Activated CD4-positive, alpha-beta T cell treated with anti-CD3 and anti-CD28 coated beads, Interleukin-2, amount 10 ng/mL, durations not matched to agents 24 days and 14 days (primary cell): ENCODE results near the gene LRRC3C. TPM values are rescaled to one million over a fixed set of nuclear protein-coding genes. Genes with fewer than 3 reads are reported as not detected.

Experiments used
- DNase-seq: peaks from one replicate; pipeline ENCODE4 v3.0.0; 2022
- H3K27ac Mint-ChIP-seq: one replicate; pipeline ENCODE4 v1.8.0; 2022; ENCODE audit warnings: mild to moderate bottlenecking, mixed read lengths
- H3K27me3 Mint-ChIP-seq: one replicate; pipeline ENCODE4 v1.8.0; 2022; ENCODE audit warnings: mixed read lengths
- H3K36me3 Mint-ChIP-seq: one replicate; pipeline ENCODE4 v1.8.0; 2022; ENCODE audit warnings: low read depth, mild to moderate bottlenecking, mixed read lengths
- H3K4me1 Mint-ChIP-seq: one replicate; pipeline ENCODE4 v1.8.0; 2021; ENCODE audit warnings: mixed read lengths
- H3K4me3 Mint-ChIP-seq: one replicate; pipeline ENCODE4 v1.8.0; 2022; ENCODE audit warnings: mild to moderate bottlenecking, moderate library complexity, mixed read lengths
- H3K9me3 Mint-ChIP-seq: one replicate; pipeline ENCODE4 v1.8.0; 2021; ENCODE audit warnings: mixed read lengths
- intact Hi-C: fragments of 100-400 bp; cut with micrococcal nuclease; formaldehyde crosslinking; loops from one replicate; pipeline ENCODE4 v1.15.1; 2023
- total RNA-seq: library from RNA; stranded (reverse); gene quantifications from 2 replicates; pipeline ENCODE4 v1.2.3, GENCODE V29; 2022

The LRRC3C gene
- total RNA-seq, 1 donor from 2014 or later, result not detected

GRCh38 chr17:39927929-39928857, 661 bp downstream of the LRRC3C start:
- H3K27ac Mint-ChIP-seq, result peak overlapping the region; percentile 80
- intact Hi-C loops, result loop anchor here (1.0 to 10.0 kb wide), 8 partner anchors 12 to 291 kb away; partner anchors contain the start of genes PGAP3, PSMD3 and STARD3
- peaks cover 3% of the 10 kb centered on the region for H3K27me3 Mint-ChIP-seq
- H3K4me1 Mint-ChIP-seq, result peaks cover 42% of the 10 kb centered on the region
- no peak for DNase-seq
- peak overlapping the region; percentile 88 for H3K4me3 Mint-ChIP-seq
- peaks cover 10% of the 10 kb centered on the region for H3K36me3 Mint-ChIP-seq
- H3K9me3 Mint-ChIP-seq, result no peaks in the 10 kb centered on the region

GRCh38 chr17:39928858-39929645, 1.5 kb downstream of the LRRC3C start:
- H3K4me3 Mint-ChIP-seq, result peak overlapping the region; percentile 5

GRCh38 chr17:39929646-39930407, 2.3 kb downstream of the LRRC3C start:
- H3K4me3 Mint-ChIP-seq, result no peak overlapping the region
- intact Hi-C loops, result loop anchor here (5.0 to 10.0 kb wide), 5 partner anchors 138 to 293 kb away; partner anchors contain the start of genes PGAP3 and STARD3

More at GRCh38 chr17:39928858-39929645, 1.5 kb downstream of the LRRC3C start:
- intact Hi-C loops, result loop anchor here (5.0 to 10.0 kb wide), 5 partner anchors 137 to 292 kb away; partner anchors contain the start of genes PGAP3 and STARD3
- Mint-ChIP-seq H3K9me3 (no peaks in the 10 kb centered on the region), H3K27ac (no peak overlapping the region), H3K27me3 (peaks cover 3% of the 10 kb centered on the region), H3K36me3 (peaks cover 5% of the 10 kb centered on the region), H3K4me1 (peaks cover 37% of the 10 kb centered on the region)
- DNase-seq, result no peak

GRCh38 chr17:39933912-39934311, 6.4 kb downstream of the LRRC3C start:
- H3K4me3 Mint-ChIP-seq, result no peak overlapping the region
- peaks cover 8% of the 10 kb centered on the region for H3K4me1 Mint-ChIP-seq
- DNase-seq, result no peak
- peaks cover 3% of the 10 kb centered on the region for H3K27me3 Mint-ChIP-seq
- no peak overlapping the region for H3K27ac Mint-ChIP-seq
- H3K9me3 Mint-ChIP-seq, result no peaks in the 10 kb centered on the region
- intact Hi-C loops, result no loop called here
- H3K36me3 Mint-ChIP-seq, result no peaks in the 10 kb centered on the region

More at GRCh38 chr17:39929646-39930407, 2.3 kb downstream of the LRRC3C start:
- Mint-ChIP-seq H3K27ac (no peak overlapping the region), H3K36me3 (no peaks in the 10 kb centered on the region), H3K27me3 (peaks cover 3% of the 10 kb centered on the region), H3K9me3 (no peaks in the 10 kb centered on the region), H3K4me1 (peaks cover 30% of the 10 kb centered on the region)
- no peak for DNase-seq

- H3K36me3 Mint-ChIP-seq, result no peaks in the 10 kb centered on the region
- H3K9me3 Mint-ChIP-seq, result no peaks in the 10 kb centered on the region
- intact Hi-C loops, result no loop called here
Measured at GRCh38 chr17:39934324-39934723, 6.8 kb downstream of the LRRC3C start.

GRCh38 chr17:39935909-39936308, 8.4 kb downstream of the LRRC3C start:
- H3K27me3 Mint-ChIP-seq, result peaks cover 3% of the 10 kb centered on the region
- peaks cover 19% of the 10 kb centered on the region for H3K4me1 Mint-ChIP-seq
- H3K9me3 Mint-ChIP-seq, result no peaks in the 10 kb centered on the region
- no peak overlapping the region for H3K4me3 Mint-ChIP-seq
- H3K36me3 Mint-ChIP-seq, result no peaks in the 10 kb centered on the region
- DNase-seq, result no peak
- H3K27ac Mint-ChIP-seq, result no peak overlapping the region
- intact Hi-C loops, result no loop called here

More at GRCh38 chr17:39934324-39934723, 6.8 kb downstream of the LRRC3C start:
- H3K4me1 Mint-ChIP-seq, result peaks cover 12% of the 10 kb centered on the region
- no peak overlapping the region for H3K27ac Mint-ChIP-seq
- DNase-seq, result no peak
- H3K27me3 Mint-ChIP-seq, result peaks cover 3% of the 10 kb centered on the region
- no peak overlapping the region for H3K4me3 Mint-ChIP-seq

GRCh38 chr17:39937447-39937846, 9.9 kb downstream of the LRRC3C start:
- intact Hi-C loops, result no loop called here

DNA sequence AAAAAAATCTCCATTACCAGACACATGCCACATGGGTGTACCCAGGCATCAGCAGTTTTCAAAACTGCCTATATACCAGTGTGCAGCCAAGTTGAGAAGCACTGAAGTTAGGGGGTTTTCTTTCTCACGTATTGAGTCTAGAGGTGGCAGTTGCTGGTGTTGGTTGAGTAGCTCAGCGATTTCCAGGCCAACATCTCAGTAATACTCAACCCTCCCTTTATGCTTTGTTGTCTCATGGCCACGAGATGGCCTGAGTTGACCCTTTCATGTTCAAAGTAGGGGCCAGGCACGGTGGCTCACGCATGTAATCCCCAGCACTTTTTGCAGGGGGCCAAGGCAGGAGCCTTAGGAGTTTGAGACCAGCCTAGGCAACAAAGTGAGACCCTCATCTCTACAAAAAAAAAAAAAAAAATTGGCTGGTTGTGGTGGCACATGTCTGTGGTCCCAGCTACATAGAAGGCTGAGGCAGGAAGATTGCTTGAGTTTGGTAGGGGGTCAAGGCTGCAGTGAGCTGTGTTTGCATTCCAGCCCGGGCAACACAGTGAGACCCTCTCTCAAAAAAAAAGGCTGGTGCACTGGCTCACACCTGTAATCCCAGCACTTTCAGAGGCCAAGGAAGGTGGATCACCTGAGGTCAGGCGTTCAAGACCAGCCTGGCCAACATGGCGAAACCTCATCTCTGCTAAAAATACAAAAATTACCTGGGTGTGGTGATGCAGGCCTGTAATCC, 10.8 kb downstream of the LRRC3C start:
- Mint-ChIP-seq H3K27ac (no peak overlapping the region), H3K9me3 (no peaks in the 10 kb centered on the region), H3K27me3 (no peaks in the 10 kb centered on the region), H3K4me1 (peaks cover 20% of the 10 kb centered on the region), H3K36me3 (no peaks in the 10 kb centered on the region), H3K4me3 (no peak overlapping the region)
- intact Hi-C loops, result no loop called here
- no peak for DNase-seq

More at GRCh38 chr17:39937447-39937846, 9.9 kb downstream of the LRRC3C start:
- DNase-seq, result no peak
- peaks cover 3% of the 10 kb centered on the region for H3K27me3 Mint-ChIP-seq
- no peak overlapping the region for H3K4me3 Mint-ChIP-seq
- H3K4me1 Mint-ChIP-seq, result peaks cover 22% of the 10 kb centered on the region
- H3K27ac Mint-ChIP-seq, result no peak overlapping the region
- H3K9me3 Mint-ChIP-seq, result no peaks in the 10 kb centered on the region
- H3K36me3 Mint-ChIP-seq, result no peaks in the 10 kb centered on the region

DNA sequence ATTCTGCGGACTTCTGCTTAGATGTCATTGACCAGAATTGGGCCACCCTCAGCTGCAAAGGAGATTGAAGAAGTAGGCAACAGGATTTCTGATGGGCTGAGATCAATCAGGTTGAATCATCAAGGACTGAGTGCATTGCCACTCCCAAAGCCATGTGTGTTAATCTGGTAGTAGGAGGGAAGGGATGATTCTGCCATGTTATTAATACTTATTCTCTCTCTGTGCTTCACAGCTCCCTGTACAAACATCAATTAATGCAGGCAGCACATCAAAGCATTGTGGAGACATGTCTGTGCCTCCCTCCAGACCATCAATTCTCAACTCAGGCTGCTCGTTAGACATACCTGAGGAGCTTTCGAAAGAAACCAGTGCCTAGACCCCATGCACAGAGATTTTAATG, 11.6 kb downstream of the LRRC3C start:
- Mint-ChIP-seq H3K27me3 (no peaks in the 10 kb centered on the region), H3K9me3 (no peaks in the 10 kb centered on the region), H3K4me1 (peaks cover 20% of the 10 kb centered on the region), H3K4me3 (no peak overlapping the region), H3K27ac (peak overlapping the region; percentile 85), H3K36me3 (no peaks in the 10 kb centered on the region)
- intact Hi-C loops, result no loop called here
- no peak for DNase-seq

GRCh38 chr17:39939588-39940419, 12.3 kb downstream of the LRRC3C start:
- peak; percentile 89 for DNase-seq
- intact Hi-C loops, result loop anchor here (1.0 kb wide), 1 partner anchor 13 kb away; the partner anchor contains the start of genes LRRC3C and ORMDL3
- no peaks in the 10 kb centered on the region for H3K9me3 Mint-ChIP-seq
- H3K4me1 Mint-ChIP-seq, result peaks cover 20% of the 10 kb centered on the region
- no peaks in the 10 kb centered on the region for H3K27me3 Mint-ChIP-seq
- peak overlapping the region; percentile 61 for H3K4me3 Mint-ChIP-seq
- H3K27ac Mint-ChIP-seq, result peak overlapping the region; percentile 85
- H3K36me3 Mint-ChIP-seq, result no peaks in the 10 kb centered on the region

DNA sequence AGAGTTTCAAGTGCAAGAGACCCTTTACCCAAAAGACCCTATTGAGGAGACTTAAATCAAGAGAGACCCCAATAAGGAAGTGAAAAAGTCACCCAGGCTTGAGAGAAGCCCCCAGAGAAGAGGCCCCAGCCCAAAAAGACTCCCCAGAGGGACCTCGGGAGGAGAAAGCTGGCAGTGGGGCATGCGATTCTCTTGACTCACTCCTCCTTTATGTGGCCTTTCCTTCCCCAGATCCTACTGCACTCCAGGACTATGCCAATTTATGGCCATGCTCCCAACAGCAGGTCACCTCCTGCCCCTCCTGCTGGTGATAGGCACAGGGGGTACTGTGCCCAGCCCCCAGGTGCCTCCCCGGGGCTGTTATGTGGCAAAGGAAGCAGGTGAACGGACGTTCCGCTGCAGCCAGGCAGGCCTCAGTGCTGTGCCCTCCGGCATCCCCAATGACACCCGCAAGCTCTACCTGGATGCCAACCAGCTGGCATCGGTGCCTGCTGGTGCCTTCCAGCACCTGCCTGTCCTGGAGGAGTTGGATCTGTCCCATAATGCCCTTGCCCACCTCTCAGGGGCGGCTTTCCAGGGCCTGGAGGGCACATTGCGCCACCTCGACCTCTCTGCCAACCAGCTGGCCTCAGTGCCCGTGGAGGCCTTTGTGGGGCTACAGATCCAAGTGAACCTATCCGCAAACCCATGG, 16.3 kb downstream of the LRRC3C start:
- intact Hi-C loops, result no loop called here
- no peaks in the 10 kb centered on the region for H3K36me3 Mint-ChIP-seq
- no peak for DNase-seq
- H3K9me3 Mint-ChIP-seq, result no peaks in the 10 kb centered on the region
- no peaks in the 10 kb centered on the region for H3K27me3 Mint-ChIP-seq
- H3K4me3 Mint-ChIP-seq, result no peak overlapping the region
- peaks cover 28% of the 10 kb centered on the region for H3K4me1 Mint-ChIP-seq
- H3K27ac Mint-ChIP-seq, result no peak overlapping the region

DNA sequence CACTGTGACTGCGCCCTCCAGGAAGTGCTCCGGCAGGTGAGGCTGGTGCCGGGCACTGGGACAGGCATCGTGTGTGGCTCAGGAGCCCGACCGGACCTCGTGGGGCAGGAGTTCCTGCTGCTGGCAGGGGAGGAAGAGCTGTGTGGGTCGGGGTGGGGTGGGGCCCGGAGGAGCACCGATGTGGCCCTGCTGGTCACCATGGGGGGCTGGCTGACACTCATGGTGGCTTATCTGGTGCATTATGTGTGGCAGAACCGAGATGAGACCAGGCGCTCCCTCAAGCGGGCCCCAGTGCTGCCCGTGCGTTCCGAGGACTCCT, 16.8 kb downstream of the LRRC3C start:
- intact Hi-C loops, result no loop called here
- H3K4me3 Mint-ChIP-seq, result no peak overlapping the region
- no peaks in the 10 kb centered on the region for H3K27me3 Mint-ChIP-seq
- no peaks in the 10 kb centered on the region for H3K9me3 Mint-ChIP-seq
- no peak for DNase-seq
- H3K36me3 Mint-ChIP-seq, result no peaks in the 10 kb centered on the region
- peaks cover 26% of the 10 kb centered on the region for H3K4me1 Mint-ChIP-seq
- H3K27ac Mint-ChIP-seq, result no peak overlapping the region
